ENCODE data around the gene ARPC5. TPM values are rescaled to one million over a fixed set of nuclear protein-coding genes. Genes with fewer than 3 reads are reported as not detected.
A peak's percentile ranks its signal among the peaks of the same experiment; 100 is the strongest.

Gene ARPC5
- polyA plus RNA-seq, 1 experiment: 293 TPM

- H3K4me3 ChIP-seq (ENCODE audit: low read depth, low read length): no peak overlapping the region
- ChIA-PET CTCF (interaction anchor here (0.6 kb wide), 1 partner anchor 21 kb away, joined by 4 read pairs; no protein-coding TSS in a partner anchor), POLR2A (no interaction called here)
- TF ChIP-seq, protein P1, sequence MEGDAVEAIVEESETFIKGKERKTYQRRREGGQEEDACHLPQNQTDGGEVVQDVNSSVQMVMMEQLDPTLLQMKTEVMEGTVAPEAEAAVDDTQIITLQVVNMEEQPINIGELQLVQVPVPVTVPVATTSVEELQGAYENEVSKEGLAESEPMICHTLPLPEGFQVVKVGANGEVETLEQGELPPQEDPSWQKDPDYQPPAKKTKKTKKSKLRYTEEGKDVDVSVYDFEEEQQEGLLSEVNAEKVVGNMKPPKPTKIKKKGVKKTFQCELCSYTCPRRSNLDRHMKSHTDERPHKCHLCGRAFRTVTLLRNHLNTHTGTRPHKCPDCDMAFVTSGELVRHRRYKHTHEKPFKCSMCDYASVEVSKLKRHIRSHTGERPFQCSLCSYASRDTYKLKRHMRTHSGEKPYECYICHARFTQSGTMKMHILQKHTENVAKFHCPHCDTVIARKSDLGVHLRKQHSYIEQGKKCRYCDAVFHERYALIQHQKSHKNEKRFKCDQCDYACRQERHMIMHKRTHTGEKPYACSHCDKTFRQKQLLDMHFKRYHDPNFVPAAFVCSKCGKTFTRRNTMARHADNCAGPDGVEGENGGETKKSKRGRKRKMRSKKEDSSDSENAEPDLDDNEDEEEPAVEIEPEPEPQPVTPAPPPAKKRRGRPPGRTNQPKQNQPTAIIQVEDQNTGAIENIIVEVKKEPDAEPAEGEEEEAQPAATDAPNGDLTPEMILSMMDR (IDR thresholded peaks at IDR 0.05; ENCODE audit: low read depth, low read length): no peak
- DNase-seq (ENCODE audit: low read depth, low spot score): no peak
- no peak overlapping the region for H3K27ac ChIP-seq (ENCODE audit: low read depth, low read length)
- H3K27me3 ChIP-seq (ENCODE audit: control insufficient read depth, insufficient read depth, low read length): no peaks in the 10 kb centered on the region
- no peaks in the 10 kb centered on the region for H3K9me3 ChIP-seq (ENCODE audit: control insufficient read depth, insufficient read depth, low read length)
These were observed 29.7 kb downstream of the ARPC5 start for GRCh38 chr1:183605904-183606303.

DNA sequence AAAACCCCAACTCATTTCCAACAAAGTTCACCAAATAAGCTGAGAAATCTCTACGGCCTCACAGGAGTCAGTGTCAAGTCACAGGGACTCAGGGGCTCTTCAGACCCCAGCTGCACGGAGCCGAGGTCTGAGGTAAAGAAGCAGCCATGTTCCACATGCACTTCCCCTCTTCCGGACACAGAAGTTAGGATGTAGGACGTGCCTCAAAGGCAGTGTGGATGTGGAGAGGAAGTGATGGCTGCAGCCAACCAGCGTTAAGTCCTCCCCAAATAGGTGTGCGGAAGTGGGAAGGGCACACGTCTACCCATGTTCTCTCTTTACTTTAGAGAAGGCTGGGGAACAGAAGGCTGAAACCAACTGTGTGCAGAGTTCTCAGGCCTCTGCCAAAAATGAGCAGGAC, 30.8 kb downstream of the ARPC5 start:
- ChIA-PET CTCF (no interaction called here), POLR2A (no interaction called here)
- Histone ChIP-seq H3K9me3 (ENCODE audit: control insufficient read depth, insufficient read depth, low read length) (no peaks in the 10 kb centered on the region), H3K27ac (ENCODE audit: low read depth, low read length) (no peak overlapping the region), H3K27me3 (ENCODE audit: control insufficient read depth, insufficient read depth, low read length) (no peaks in the 10 kb centered on the region), H3K4me3 (ENCODE audit: low read depth, low read length) (no peak overlapping the region)
- no peak for DNase-seq (ENCODE audit: low read depth, low spot score)
- TF ChIP-seq, protein P1 (IDR thresholded peaks at IDR 0.05; ENCODE audit: low read depth, low read length): no peak

DNA sequence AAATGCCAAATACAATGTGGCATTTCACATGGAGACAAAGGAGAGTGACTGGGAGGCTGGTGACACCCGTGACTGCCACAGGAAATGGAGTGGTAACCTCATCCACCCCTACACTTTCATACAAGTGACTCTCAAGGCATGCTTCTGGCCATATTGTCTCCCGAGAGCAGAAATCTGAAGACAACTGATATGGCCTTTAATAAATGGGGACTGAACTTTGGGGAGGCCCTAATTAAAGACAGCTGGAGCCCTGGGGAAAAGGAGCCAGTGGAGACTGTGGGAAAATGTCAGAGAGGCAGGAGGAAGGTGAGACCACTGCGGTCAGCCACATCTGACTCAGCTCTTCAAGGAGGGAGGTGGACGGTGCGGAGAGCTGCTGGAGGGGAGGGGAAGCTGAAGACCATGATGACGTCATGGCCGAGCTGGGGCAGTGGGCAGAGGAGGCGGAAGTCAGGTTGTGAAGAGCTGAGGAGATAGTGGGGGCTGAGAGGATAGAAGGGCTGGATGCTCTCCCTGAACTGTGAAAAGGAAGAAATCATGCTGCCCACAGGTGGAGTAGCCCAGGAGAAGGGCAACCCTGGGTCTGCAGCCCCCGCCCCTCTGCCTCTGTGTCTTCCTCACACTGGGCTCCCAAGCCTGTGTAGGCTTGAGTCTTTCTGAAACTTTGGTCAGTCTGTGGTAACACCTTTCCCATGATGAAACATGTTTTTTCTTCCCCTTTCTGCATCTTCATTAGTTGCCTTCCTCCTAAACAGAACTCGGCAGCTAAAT, 31.4 kb downstream of the ARPC5 start:
- CTCF ChIA-PET: no interaction called here
- TF ChIP-seq, protein P1 (IDR thresholded peaks at IDR 0.05; ENCODE audit: low read depth, low read length): no peak
- Histone ChIP-seq H3K9me3 (ENCODE audit: control insufficient read depth, insufficient read depth, low read length) (no peaks in the 10 kb centered on the region), H3K4me3 (ENCODE audit: low read depth, low read length) (no peak overlapping the region), H3K27ac (ENCODE audit: low read depth, low read length) (no peak overlapping the region), H3K27me3 (ENCODE audit: control insufficient read depth, insufficient read depth, low read length) (no peaks in the 10 kb centered on the region)
- POLR2A ChIA-PET: no interaction called here
- peak; percentile 83 for DNase-seq (ENCODE audit: low read depth, low spot score)

GRCh38 chr1:183602510-183602909, 33.1 kb downstream of the ARPC5 start:
- Histone ChIP-seq H3K27me3 (ENCODE audit: control insufficient read depth, insufficient read depth, low read length) (no peaks in the 10 kb centered on the region), H3K9me3 (ENCODE audit: control insufficient read depth, insufficient read depth, low read length) (no peaks in the 10 kb centered on the region), H3K27ac (ENCODE audit: low read depth, low read length) (no peak overlapping the region), H3K4me3 (ENCODE audit: low read depth, low read length) (no peak overlapping the region)
- CTCF ChIA-PET: no interaction called here
- TF ChIP-seq, protein P1 (IDR thresholded peaks at IDR 0.05; ENCODE audit: low read depth, low read length): no peak
- POLR2A ChIA-PET: no interaction called here
- no peak for DNase-seq (ENCODE audit: low read depth, low spot score)

- no peak for DNase-seq (ENCODE audit: low read depth, low spot score)
- no peaks in the 10 kb centered on the region for H3K9me3 ChIP-seq (ENCODE audit: control insufficient read depth, insufficient read depth, low read length)
- ChIA-PET POLR2A (no interaction called here), CTCF (interaction anchor here (1.8 kb wide), 1 partner anchor 9 kb away, joined by 9 read pairs; no protein-coding TSS in a partner anchor)
- H3K27me3 ChIP-seq (ENCODE audit: control insufficient read depth, insufficient read depth, low read length): no peaks in the 10 kb centered on the region
- TF ChIP-seq, protein P1 (IDR thresholded peaks at IDR 0.05; ENCODE audit: low read depth, low read length): no peak
- no peak overlapping the region for H3K27ac ChIP-seq (ENCODE audit: low read depth, low read length)
- H3K4me3 ChIP-seq (ENCODE audit: low read depth, low read length): no peak overlapping the region
These were observed 34.9 kb downstream of the ARPC5 start for GRCh38 chr1:183600634-183601033.
